HepG2 (cell line): ENCODE results near the gene TMEM131. TPM values are rescaled to one million over a fixed set of nuclear protein-coding genes. Genes with fewer than 3 reads are reported as not detected.

Source experiments
- ATAC-seq: fragments of 200-7000 bp; cut with Tn5 transposase; 3 replicates; pipeline ENCODE4 v1.9.1; 2020; ENCODE audit warnings: mild to moderate bottlenecking, moderate library complexity
- BruUV-seq: library from RNA; stranded (reverse); fragments of 400-500 nt; replicated peaks from 2 replicates; lab custom pipeline; 2021; lab: Mats Ljungman, UMichigan
- CTCF ChIA-PET: fragments of 300-600 bp; formaldehyde crosslinking; extraction: SDS; loops from one replicate; lab custom pipeline; 2021; ENCODE audit warnings: low total read pairs, inconsistent platforms, low intra/inter-chr PET ratio; lab: Yijun Ruan, JAX
- POLR2A ChIA-PET: fragments of 350-600 bp; sonication (Branson Sonifier 250); formaldehyde crosslinking; loops from one replicate; lab custom pipeline; 2020; ENCODE audit warnings: antibody characterized with exemption, inconsistent platforms; lab: Yijun Ruan, JAX
- DNase-seq: peaks from one replicate; pipeline ENCODE4 v3.0.0-alpha.2; 2015; ENCODE audit warnings: low spot score
- FAIRE-seq: peaks from 3 replicates; lab custom pipeline; 2011; peaks lifted over from hg19 to GRCh38; lab: Jason Lieb, UNC
- H2AFZ ChIP-seq: one replicate; pipeline ENCODE4 v1.6.1; 2011; ENCODE audit warnings: low read length, inconsistent platforms
- H3K27ac ChIP-seq: fragments of 300-600 bp; 3 replicates; pipeline ENCODE4 v1.8.0; 2011; ENCODE audit warnings: mixed run types, mild to moderate bottlenecking, mixed read lengths, low read length, inconsistent platforms; ENCODE audit not compliant: insufficient read depth; ENCODE audit errors: extremely low read length
- H3K27me3 ChIP-seq, 2 experiments: fragments of 200-600 bp in 1 of 2; 2 replicates in 1 of 2; 3 replicates in 1 of 2; pipeline versions ENCODE4 v1.6.0 to v1.8.0; 2011; ENCODE audit warnings: low read length in 2 of 2, mild to moderate bottlenecking in 2 of 2, moderate library complexity in 2 of 2, inconsistent platforms in 1 of 2; ENCODE audit not compliant: insufficient read depth in 2 of 2, control insufficient read depth in 1 of 2
- H3K36me3 ChIP-seq, 2 experiments: fragments of 200-600 bp in 1 of 2; replicated peaks in 1 of 2; 2 replicates in 1 of 2; 3 replicates in 1 of 2; pipeline versions ENCODE4 v1.5.1 to v1.8.0; 2011; ENCODE audit warnings: low read length in 2 of 2, inconsistent platforms in 1 of 2; ENCODE audit not compliant: insufficient read depth in 2 of 2, control insufficient read depth in 1 of 2
- H3K4me1 ChIP-seq: 2 replicates; pipeline ENCODE4 v1.5.1; 2012; ENCODE audit warnings: low read length, inconsistent platforms; ENCODE audit not compliant: insufficient read depth
- H3K4me2 ChIP-seq: 2 replicates; pipeline ENCODE4 v1.6.0; 2011; ENCODE audit warnings: low read depth, low read length, inconsistent platforms
- H3K4me3 ChIP-seq, 3 experiments: fragments of 200-600 bp in 1 of 3; sonication (generic), shearing (Covaris generic) in 1 of 3; replicated peaks in 1 of 3; 2 replicates each; pipeline ENCODE4 v1.5.1; 2011 to 2016; ENCODE audit warnings: low read length in 3 of 3, inconsistent platforms in 2 of 3, low read depth in 2 of 3, mild to moderate bottlenecking in 2 of 3, control low read depth in 1 of 3, mixed read lengths in 1 of 3; ENCODE audit not compliant: insufficient read depth in 1 of 3
- H3K79me2 ChIP-seq: one replicate; pipeline ENCODE4 v1.6.1; 2011; ENCODE audit warnings: low read length, inconsistent platforms; ENCODE audit not compliant: insufficient read depth
- H3K9ac ChIP-seq: 2 replicates; pipeline ENCODE4 v1.6.0; 2011; ENCODE audit warnings: mild to moderate bottlenecking, low read depth, low read length, inconsistent platforms; ENCODE audit not compliant: insufficient read depth
- H3K9me3 ChIP-seq: 2 replicates; pipeline ENCODE4 v1.5.1; 2012; ENCODE audit warnings: mild to moderate bottlenecking, low read length
- H4K20me1 ChIP-seq: 2 replicates; pipeline ENCODE4 v1.6.0; 2011; ENCODE audit warnings: inconsistent platforms, mild to moderate bottlenecking, low read length, moderate library complexity; ENCODE audit not compliant: insufficient read depth
- FIP1L1 ChIP-seq: fragments of 200-400 bp; formaldehyde crosslinking; IDR thresholded peaks from 2 replicates; pipeline ENCODE4 v1.6.1; 2018; ENCODE audit warnings: low read depth, mild to moderate bottlenecking, low read length, moderate library complexity, borderline replicate concordance; ENCODE audit not compliant: insufficient read depth
- GABPB1 ChIP-seq: IDR thresholded peaks from 2 replicates; pipeline ENCODE4 v1.6.1; 2016; ENCODE audit warnings: mild to moderate bottlenecking, missing genetic modification reagents, moderate library complexity, missing compliant biosample characterization
- GRHL1 ChIP-seq: sonication (generic); formaldehyde crosslinking; conservative IDR thresholded peaks from 2 replicates; pipeline ENCODE4 v1.8.0; 2022; ENCODE audit warnings: missing genetic modification reagents
- HMG20B ChIP-seq: conservative IDR thresholded peaks from 2 replicates; pipeline ENCODE4 v1.6.1; 2016; ENCODE audit warnings: missing genetic modification reagents, missing compliant biosample characterization
- KDM5A ChIP-seq: fragments of 200-600 bp; sonication (generic); IDR thresholded peaks from 2 replicates; pipeline ENCODE4 v1.7.0; 2018; ENCODE audit warnings: antibody characterized with exemption, mild to moderate bottlenecking, low read length, borderline replicate concordance
- NCOA5 ChIP-seq: sonication (generic); formaldehyde crosslinking; IDR thresholded peaks from 2 replicates; pipeline ENCODE4 v1.4.0; 2020; ENCODE audit warnings: missing genetic modification reagents
- RCOR2 ChIP-seq: IDR thresholded peaks from 2 replicates; pipeline ENCODE4 v1.6.1; 2016; ENCODE audit warnings: missing biosample characterization, missing genetic modification reagents
- SETDB1 ChIP-seq: sonication (generic); formaldehyde crosslinking; IDR thresholded peaks from 2 replicates; pipeline ENCODE4 v1.5.1; 2020; ENCODE audit warnings: missing genetic modification reagents, mild to moderate bottlenecking, borderline replicate concordance
- SIX4 ChIP-seq: sonication (generic); formaldehyde crosslinking; IDR thresholded peaks from 2 replicates; pipeline ENCODE4 v1.4.0; 2020; ENCODE audit warnings: missing genetic modification reagents
- TBL1XR1 ChIP-seq: fragments of 150-350 bp; IDR thresholded peaks from 2 replicates; pipeline ENCODE4 v1.6.1; 2014; ENCODE audit warnings: borderline replicate concordance, low read length; ENCODE audit not compliant: partially characterized antibody
- ZBTB8A ChIP-seq: sonication (generic); formaldehyde crosslinking; IDR thresholded peaks from 2 replicates; pipeline ENCODE4 v1.4.0; 2020; ENCODE audit warnings: mild to moderate bottlenecking, low read depth, missing genetic modification reagents, borderline replicate concordance
- ZFP1 ChIP-seq: IDR thresholded peaks from 2 replicates; pipeline ENCODE4 v1.6.1; 2016
- ZMYM2 ChIP-seq: sonication (generic); formaldehyde crosslinking; IDR thresholded peaks from 2 replicates; pipeline ENCODE4 v1.8.0; 2022; ENCODE audit warnings: mild to moderate bottlenecking, missing genetic modification reagents
- ZNF317 ChIP-seq: sonication (generic); formaldehyde crosslinking; IDR thresholded peaks from 2 replicates; pipeline ENCODE4 v1.5.0; 2020; ENCODE audit warnings: mild to moderate bottlenecking, missing genetic modification reagents
- ZNF549 ChIP-seq: sonication (generic); formaldehyde crosslinking; IDR thresholded peaks from 2 replicates; pipeline ENCODE4 v1.5.0; 2020; ENCODE audit warnings: missing genetic modification reagents
- WGBS: methylation state at CpG from one replicate; pipeline ENCODE4 v1.1.6; 2017; ENCODE audit warnings: low lambda C conversion rate; 5-methylcytosine and 5-hydroxymethylcytosine counted together
- in situ Hi-C: cut with HindIII; loops from 2 replicates; pipeline ENCODE4 v1.10.0; 2017; ENCODE audit warnings: low pct_unique_long_range_greater_than_20kb; ENCODE audit not compliant: extremely low pct_ligation_motif_present
- intact Hi-C: fragments of 100-400 bp; cut with micrococcal nuclease; formaldehyde crosslinking; loops from one replicate; pipeline ENCODE4 v1.10.0; 2022; ENCODE audit not compliant: unreplicated experiment
- polyA plus RNA-seq, 8 experiments: library from polyadenylated mRNA; depleted of rRNA in 3 of 8; stranded (reverse) in 7 of 8; unstranded in 1 of 8; fragments of >200 nt; fragmentation: Illumina TruSeq in 4 of 8; extraction: Trizol in 4 of 8; gene quantifications; 2 replicates each; pipeline versions ENCODE4 v1.2.1 to v1.2.3, GENCODE V29; 2011 to 2016; ENCODE audit warnings: low read depth in 4 of 8, missing spikeins in 1 of 8, mixed read lengths in 1 of 8; ENCODE audit not compliant: insufficient read depth in 1 of 8
- total RNA-seq, 5 experiments: library from RNA; depleted of rRNA; stranded (reverse); fragments of >200 nt; fragmentation: Illumina TruSeq; extraction: Trizol; gene quantifications; 2 replicates each; pipeline ENCODE4 v1.2.3, GENCODE V29; 2016; ENCODE audit warnings: low read depth in 1 of 5

Gene TMEM131
- total and polyA plus RNA-seq, 2 of the 13 experiments (the other 11 are each of a cell fraction or from before 2014, with no cell fraction given): 17.9 to 19.5 TPM

GRCh38 chr2:97983698-97984097 is 12.1 kb downstream of the TMEM131 start:
- no peak overlapping the region for H3K4me2 ChIP-seq
- H3K27me3 ChIP-seq: no peaks in the 10 kb centered on the region
- no TSS peak for BruUV-seq
- intact Hi-C loops (no loop called here), in situ Hi-C loops (no loop called here)
- H3K27ac ChIP-seq: no peak overlapping the region
- POLR2A ChIA-PET: interaction anchor here (1.3 kb wide), 1 partner anchor 11 kb away, joined by 3 read pairs; no protein-coding TSS in a partner anchor
- CTCF ChIA-PET: no interaction called here
- H4K20me1 ChIP-seq: peaks cover 3% of the 10 kb centered on the region; the same call in 1 of the 2 replicates
- WGBS: 91% methylated on average over 3 of the region's 3 CpGs
- H3K4me1 ChIP-seq: peaks cover 9% of the 10 kb centered on the region; the same call in 1 of the 2 replicates
- ATAC-seq (peak; percentile 49), FAIRE-seq (no peak), DNase-seq (no peak)
- no peak for TF ChIP-seq ZFP1 (CRISPR knock-in tag)
- TF ChIP-seq RCOR2 (CRISPR knock-in tag): no peak
- peaks cover 21% of the 10 kb centered on the region for H3K9me3 ChIP-seq
- H3K4me3 ChIP-seq: no peak overlapping the region
- H3K9ac ChIP-seq: no peak overlapping the region
- H3K79me2 ChIP-seq: peaks cover 95% of the 10 kb centered on the region
- peaks cover 0 to 2% of the 10 kb centered on the region in 2 experiments; a peak in 3 of 5 replicates for H3K36me3 ChIP-seq
- no peak overlapping the region for H2AFZ ChIP-seq

GRCh38 chr2:97983134-97983533 is 12.6 kb downstream of the TMEM131 start:
- Histone ChIP-seq H3K9ac (no peak overlapping the region), H3K4me1 (peaks cover 9% of the 10 kb centered on the region; the same call in 1 of the 2 replicates), H3K36me3 (peaks cover 0 to 3% of the 10 kb centered on the region in 2 experiments; a peak in 4 of 5 replicates), H2AFZ (no peak overlapping the region), H3K27me3 (no peaks in the 10 kb centered on the region), H4K20me1 (peaks cover 3% of the 10 kb centered on the region; the same call in 1 of the 2 replicates), H3K4me2 (no peak overlapping the region), H3K27ac (no peak overlapping the region), H3K9me3 (peaks cover 15% of the 10 kb centered on the region), H3K4me3 (no peak overlapping the region), H3K79me2 (peaks cover 95% of the 10 kb centered on the region)
- BruUV-seq: no TSS peak
- ChIA-PET POLR2A (interaction anchor here (1.3 kb wide), 1 partner anchor 12 kb away, joined by 3 read pairs; no protein-coding TSS in a partner anchor), CTCF (no interaction called here)
- TF ChIP-seq ZNF549 (CRISPR knock-in tag) (no peak), SETDB1 (no peak), ZMYM2 (CRISPR knock-in tag) (no peak), KDM5A (no peak), GRHL1 (no peak), FIP1L1 (no peak), ZNF317 (no peak), NCOA5 (no peak), ZBTB8A (CRISPR knock-in tag) (no peak), SIX4 (CRISPR knock-in tag) (no peak), HMG20B (CRISPR knock-in tag) (no peak), GABPB1 (no peak), TBL1XR1 (no peak)
- WGBS: 96% methylated on average over 6 of the region's 6 CpGs
- in situ Hi-C loops: no loop called here
- no peak for FAIRE-seq
- DNase-seq: no peak
- no peak for ATAC-seq
- intact Hi-C loops: no loop called here
